Stimulated activated CD4-positive, alpha-beta T cell treated with anti-CD3 and anti-CD28 coated beads, Interleukin-15, amount 100 ng/mL, for 24 hours (primary cell): ENCODE results near the gene DYRK1A.

Experiments used
- DNase-seq: peaks from one replicate; pipeline ENCODE4 v3.0.0-alpha.2; 2020

The DYRK1A gene

GRCh38 chr21:37574751-37575150 lies 208.2 kb downstream of the DYRK1A start:
- no peak for DNase-seq

GRCh38 chr21:37575580-37575979 lies 209.0 kb downstream of the DYRK1A start:
- DNase-seq = no peak
